Measurements from ENCODE around the gene BLACAT1. TPM values are rescaled to one million over a fixed set of nuclear protein-coding genes. Genes with fewer than 3 reads are reported as not detected.

Gene BLACAT1
- total and polyA plus RNA-seq, 2 of the 13 experiments (the other 11 are each of a cell fraction or from before 2014, with no cell fraction given) = 1.2 to 2.8 TPM

DNA sequence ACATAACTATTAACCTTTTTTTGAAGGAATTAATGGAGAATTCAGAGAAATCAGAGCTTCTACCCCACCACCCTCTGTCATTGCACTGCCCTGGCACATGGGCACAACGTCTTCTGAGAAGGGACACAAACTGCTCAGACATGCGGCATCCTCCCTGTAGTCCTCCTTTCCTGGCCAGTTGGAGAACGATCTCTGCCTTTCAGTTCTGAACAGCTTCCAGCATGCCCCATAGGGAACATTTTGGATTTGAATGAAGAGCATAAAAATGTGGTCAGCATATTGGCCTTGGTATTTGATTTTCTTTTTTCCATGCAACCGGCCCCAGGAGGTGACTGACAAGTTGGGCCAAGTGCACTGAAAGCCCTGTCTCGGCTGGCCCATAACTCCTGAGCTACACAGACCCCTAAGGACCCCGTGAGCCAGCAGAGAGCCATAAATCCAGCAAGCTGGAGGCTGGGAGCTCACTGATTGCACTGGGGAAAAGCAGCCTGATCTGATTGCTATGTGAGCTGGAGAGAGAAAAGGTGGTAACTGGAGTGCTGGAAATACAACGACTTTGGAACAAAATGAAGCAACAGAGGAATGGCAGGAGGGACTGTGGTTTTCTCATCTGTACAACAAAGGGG lies 10.9 kb upstream of the BLACAT1 start:
- Histone ChIP-seq H2AFZ (ENCODE audit: low read length) (no peak overlapping the region), H3K36me3 (replicated peaks in 1 of 2; ENCODE audit: control insufficient read depth in 1 of 2, insufficient read depth in 2 of 2, low read length in 2 of 2) (no peaks in the 10 kb centered on the region), H3K27me3 (ENCODE audit: control insufficient read depth in 1 of 2, insufficient read depth in 2 of 2, low read length in 2 of 2) (peaks cover 3 to 41% of the 10 kb centered on the region in 2 experiments; a peak in 3 of 5 replicates), H3K79me2 (ENCODE audit: insufficient read depth, low read length) (no peaks in the 10 kb centered on the region), H3K4me3 (replicated peaks in 1 of 3; ENCODE audit: insufficient read depth in 1 of 3, low read depth in 2 of 3, low read length in 3 of 3) (no peak overlapping the region), H3K9me3 (ENCODE audit: low read length) (no peaks in the 10 kb centered on the region), H3K4me2 (ENCODE audit: low read depth, low read length) (no peak overlapping the region), H3K9ac (ENCODE audit: insufficient read depth, low read depth, low read length) (no peak overlapping the region), H3K27ac (ENCODE audit: extremely low read length, insufficient read depth, low read length) (no peak overlapping the region), H4K20me1 (ENCODE audit: insufficient read depth, low read length) (no peaks in the 10 kb centered on the region), H3K4me1 (ENCODE audit: insufficient read depth, low read length) (no peaks in the 10 kb centered on the region)
- ATAC-seq = no peak
- TF ChIP-seq MIXL1 (CRISPR knock-in tag; IDR thresholded peaks at IDR 0.05) (no peak), ZNF660 (CRISPR knock-in tag; IDR thresholded peaks at IDR 0.05; ENCODE audit: borderline replicate concordance, low read depth) (no peak), TOPORS (CRISPR knock-in tag; IDR thresholded peaks at IDR 0.05) (no peak), POLR2AphosphoS2 (IDR thresholded peaks at IDR 0.05; ENCODE audit: low read depth, low read length) (no peak), HNRNPLL (IDR thresholded peaks at IDR 0.05; ENCODE audit: low read depth, low read length, poor library complexity, severe bottlenecking) (no peak), ZNF337 (CRISPR knock-in tag; IDR thresholded peaks at IDR 0.05; ENCODE audit: borderline replicate concordance, low read depth) (no peak), ZNF460 (CRISPR knock-in tag; IDR thresholded peaks at IDR 0.05; ENCODE audit: borderline replicate concordance) (no peak)
- TF ChIP-seq, protein P1, sequence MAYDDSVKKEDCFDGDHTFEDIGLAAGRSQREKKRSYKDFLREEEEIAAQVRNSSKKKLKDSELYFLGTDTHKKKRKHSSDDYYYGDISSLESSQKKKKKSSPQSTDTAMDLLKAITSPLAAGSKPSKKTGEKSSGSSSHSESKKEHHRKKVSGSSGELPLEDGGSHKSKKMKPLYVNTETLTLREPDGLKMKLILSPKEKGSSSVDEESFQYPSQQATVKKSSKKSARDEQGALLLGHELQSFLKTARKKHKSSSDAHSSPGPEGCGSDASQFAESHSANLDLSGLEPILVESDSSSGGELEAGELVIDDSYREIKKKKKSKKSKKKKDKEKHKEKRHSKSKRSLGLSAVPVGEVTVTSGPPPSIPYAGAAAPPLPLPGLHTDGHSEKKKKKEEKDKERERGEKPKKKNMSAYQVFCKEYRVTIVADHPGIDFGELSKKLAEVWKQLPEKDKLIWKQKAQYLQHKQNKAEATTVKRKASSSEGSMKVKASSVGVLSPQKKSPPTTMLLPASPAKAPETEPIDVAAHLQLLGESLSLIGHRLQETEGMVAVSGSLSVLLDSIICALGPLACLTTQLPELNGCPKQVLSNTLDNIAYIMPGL (CRISPR knock-in tag; IDR thresholded peaks at IDR 0.05; ENCODE audit: borderline replicate concordance in 1 of 2, low read depth in 1 of 2) = no peak
- TF ChIP-seq, protein P2, sequence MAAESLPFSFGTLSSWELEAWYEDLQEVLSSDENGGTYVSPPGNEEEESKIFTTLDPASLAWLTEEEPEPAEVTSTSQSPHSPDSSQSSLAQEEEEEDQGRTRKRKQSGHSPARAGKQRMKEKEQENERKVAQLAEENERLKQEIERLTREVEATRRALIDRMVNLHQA (CRISPR knock-in tag; IDR thresholded peaks at IDR 0.05) = no peak
- BruUV-seq (replicated peaks) = no TSS peak
- POLR2A ChIA-PET = interaction anchor here (1.0 kb wide), 1 partner anchor 16 kb away, joined by 4 read pairs; no protein-coding TSS in a partner anchor
- intact Hi-C loops (cut with micrococcal nuclease; ENCODE audit: unreplicated experiment) = no loop called here
- no peak for FAIRE-seq
- in situ Hi-C loops (cut with HindIII; ENCODE audit: extremely low pct_ligation_motif_present, low pct_unique_long_range_greater_than_20kb) = no loop called here
- CTCF ChIA-PET (ENCODE audit: low intra/inter-chr PET ratio, low total read pairs) = no interaction called here
- no peak for DNase-seq (ENCODE audit: low spot score)
- WGBS (ENCODE audit: low lambda C conversion rate) = 25% methylated on average over 7 of the region's 7 CpGs

Measured in HepG2 (cell line).